C4-2B (cell line): Measurements from ENCODE around the gene ZNF398.

Source experiments
- ZFX ChIP-seq: fragments of 450-650 bp; IDR thresholded peaks from 2 replicates; pipeline ENCODE4 v1.6.1; 2017
- TF ChIP-seq, protein P1 (sequence below): fragments of 450-650 bp; conservative IDR thresholded peaks from 2 replicates; pipeline ENCODE4 v1.5.1; 2017; ENCODE audit warnings: mild to moderate bottlenecking

DNA sequence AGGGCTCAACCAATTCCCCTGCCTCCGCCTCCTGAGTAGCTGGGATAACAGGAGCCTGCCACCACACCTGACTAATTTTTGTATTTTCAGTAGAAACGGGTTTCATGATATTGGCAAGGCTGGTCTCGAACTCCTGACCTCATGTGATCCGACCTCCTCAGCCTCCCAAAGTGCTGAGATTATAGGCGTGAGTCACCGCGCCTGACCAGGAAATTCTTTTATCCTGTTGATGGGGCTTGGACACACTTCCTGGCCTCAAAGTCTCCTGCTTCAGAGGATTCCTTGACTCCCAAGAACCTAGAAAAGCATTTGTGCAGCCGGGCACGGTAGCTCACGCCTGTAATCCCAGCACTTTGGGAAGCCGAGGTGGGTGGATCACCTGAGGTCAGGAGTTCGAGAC is 37.3 kb upstream of the ZNF398 start:
- TF ChIP-seq, protein P1, sequence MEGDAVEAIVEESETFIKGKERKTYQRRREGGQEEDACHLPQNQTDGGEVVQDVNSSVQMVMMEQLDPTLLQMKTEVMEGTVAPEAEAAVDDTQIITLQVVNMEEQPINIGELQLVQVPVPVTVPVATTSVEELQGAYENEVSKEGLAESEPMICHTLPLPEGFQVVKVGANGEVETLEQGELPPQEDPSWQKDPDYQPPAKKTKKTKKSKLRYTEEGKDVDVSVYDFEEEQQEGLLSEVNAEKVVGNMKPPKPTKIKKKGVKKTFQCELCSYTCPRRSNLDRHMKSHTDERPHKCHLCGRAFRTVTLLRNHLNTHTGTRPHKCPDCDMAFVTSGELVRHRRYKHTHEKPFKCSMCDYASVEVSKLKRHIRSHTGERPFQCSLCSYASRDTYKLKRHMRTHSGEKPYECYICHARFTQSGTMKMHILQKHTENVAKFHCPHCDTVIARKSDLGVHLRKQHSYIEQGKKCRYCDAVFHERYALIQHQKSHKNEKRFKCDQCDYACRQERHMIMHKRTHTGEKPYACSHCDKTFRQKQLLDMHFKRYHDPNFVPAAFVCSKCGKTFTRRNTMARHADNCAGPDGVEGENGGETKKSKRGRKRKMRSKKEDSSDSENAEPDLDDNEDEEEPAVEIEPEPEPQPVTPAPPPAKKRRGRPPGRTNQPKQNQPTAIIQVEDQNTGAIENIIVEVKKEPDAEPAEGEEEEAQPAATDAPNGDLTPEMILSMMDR = no peak
- TF ChIP-seq ZFX = no peak
